ES-I3 (cell line): Measurements from ENCODE around the gene SHLD1.
"Not testable (repeated sequence)": the region's sequence is repeated elsewhere in the genome, so short reads cannot be mapped to it uniquely, and the experiment has no call there.

Experiments
- H3K36me3 ChIP-seq: 2 replicates; pipeline ENCODE4 v1.6.1; 2013; ENCODE audit warnings: mild to moderate bottlenecking, low read length, control low read depth, moderate library complexity; ENCODE audit not compliant: insufficient read depth
- H3K4me1 ChIP-seq: 2 replicates; pipeline ENCODE4 v1.6.1; 2013; ENCODE audit warnings: mild to moderate bottlenecking, control low read depth, low read length; ENCODE audit not compliant: insufficient read depth
- H3K9ac ChIP-seq: 2 replicates; pipeline ENCODE4 v1.6.1; 2013; ENCODE audit warnings: low read depth, mild to moderate bottlenecking, low read length, moderate library complexity
- H3K9me3 ChIP-seq: 2 replicates; pipeline ENCODE4 v1.6.1; 2013; ENCODE audit warnings: mild to moderate bottlenecking, low read length, moderate library complexity; ENCODE audit not compliant: control insufficient read depth, insufficient read depth

The SHLD1 gene

DNA sequence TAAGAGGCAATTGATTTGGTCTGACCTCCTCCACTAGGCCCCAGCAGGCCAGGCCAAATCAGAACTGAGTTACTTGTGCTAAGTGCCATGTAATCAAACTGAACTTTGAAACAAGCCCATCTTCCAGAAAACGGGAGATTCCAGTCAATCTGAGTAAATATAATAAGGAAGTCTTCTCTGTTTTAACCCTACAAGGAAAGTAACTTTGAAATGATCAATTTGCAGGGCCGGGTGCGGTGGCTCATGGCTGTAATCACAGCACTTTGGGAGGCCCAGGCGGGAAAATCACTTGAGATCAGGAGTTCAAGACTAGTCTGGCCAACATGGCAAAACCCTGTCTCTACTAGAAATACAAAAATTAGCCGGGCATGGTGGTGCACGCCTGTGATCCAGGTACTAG is 2.0 kb upstream of the SHLD1 start:
- H3K4me1 ChIP-seq: no peaks in the 10 kb centered on the region
- no peaks in the 10 kb centered on the region for H3K9me3 ChIP-seq
- no peak overlapping the region for H3K9ac ChIP-seq
- no peaks in the 10 kb centered on the region for H3K36me3 ChIP-seq

DNA sequence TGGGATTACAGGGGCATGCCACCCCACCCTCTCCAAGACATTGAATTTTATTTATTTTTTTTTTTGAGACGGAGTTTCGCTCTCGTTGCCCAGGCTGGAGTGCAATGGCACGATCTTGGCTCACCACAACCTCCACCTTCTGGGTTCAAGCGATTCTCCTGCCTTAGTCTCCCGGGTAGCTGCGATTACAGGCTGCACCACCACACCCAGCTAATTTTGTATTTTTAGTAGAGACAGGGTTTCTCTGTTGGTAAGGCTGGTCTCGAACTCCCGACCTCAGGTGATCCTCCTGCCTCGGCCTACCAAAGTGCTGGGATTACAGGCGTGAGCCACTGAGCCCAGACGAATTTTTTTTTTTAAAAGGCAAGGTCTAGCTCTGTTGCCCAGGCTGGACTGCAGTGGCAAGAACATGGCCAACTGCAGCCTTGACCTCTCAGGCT is 669 bp upstream of the SHLD1 start:
- not testable (repeated sequence) for H3K9ac ChIP-seq, H3K4me1 ChIP-seq, H3K9me3 ChIP-seq, H3K36me3 ChIP-seq

DNA sequence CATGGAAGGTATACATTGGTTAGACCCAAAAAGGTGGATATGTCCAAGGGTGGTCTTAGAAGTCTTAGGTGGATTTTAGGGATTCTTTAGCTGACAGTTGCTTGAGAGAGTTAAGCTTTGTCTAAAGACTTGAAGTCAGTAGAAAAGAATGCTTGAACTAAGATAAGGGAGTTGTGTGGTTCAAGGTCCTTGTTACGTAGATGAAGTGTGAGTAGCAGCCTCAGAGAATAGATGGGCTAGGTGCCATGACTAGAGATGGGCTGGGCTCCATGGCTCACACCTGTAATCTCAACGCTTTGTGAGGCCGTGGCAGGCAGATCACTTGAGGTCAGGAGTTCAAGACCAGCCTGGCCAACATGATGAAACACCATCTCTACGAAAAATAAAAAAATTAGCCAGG is 1.7 kb downstream of the SHLD1 start:
- Histone ChIP-seq H3K9me3 (no peaks in the 10 kb centered on the region), H3K36me3 (no peaks in the 10 kb centered on the region), H3K9ac (no peak overlapping the region), H3K4me1 (no peaks in the 10 kb centered on the region)

DNA sequence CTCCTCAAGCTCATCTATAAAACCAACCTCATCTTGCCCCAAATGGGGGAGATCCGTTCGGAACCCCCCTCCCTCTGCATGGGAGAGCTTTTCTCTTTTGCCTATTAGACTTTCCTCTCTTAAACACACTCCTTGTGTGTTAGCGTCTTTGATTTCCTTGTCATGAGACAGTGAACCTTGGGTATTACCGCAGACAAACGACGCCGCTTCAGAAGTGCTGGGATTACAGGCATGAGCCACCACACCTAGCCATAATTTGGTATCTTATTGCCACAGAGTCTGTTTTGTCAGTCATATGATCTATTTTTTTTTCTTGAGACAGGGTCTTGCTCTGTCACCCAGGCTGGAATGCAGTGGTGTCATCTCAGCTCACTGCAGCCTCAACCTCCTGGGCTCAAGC is 3.6 kb downstream of the SHLD1 start:
- Histone ChIP-seq H3K4me1 (0 out of 2 replicates have a peak, but pooled peaks cover 4% of the 10 kb centered on the region), H3K9ac (no peak overlapping the region), H3K36me3 (no peaks in the 10 kb centered on the region), H3K9me3 (no peaks in the 10 kb centered on the region)

DNA sequence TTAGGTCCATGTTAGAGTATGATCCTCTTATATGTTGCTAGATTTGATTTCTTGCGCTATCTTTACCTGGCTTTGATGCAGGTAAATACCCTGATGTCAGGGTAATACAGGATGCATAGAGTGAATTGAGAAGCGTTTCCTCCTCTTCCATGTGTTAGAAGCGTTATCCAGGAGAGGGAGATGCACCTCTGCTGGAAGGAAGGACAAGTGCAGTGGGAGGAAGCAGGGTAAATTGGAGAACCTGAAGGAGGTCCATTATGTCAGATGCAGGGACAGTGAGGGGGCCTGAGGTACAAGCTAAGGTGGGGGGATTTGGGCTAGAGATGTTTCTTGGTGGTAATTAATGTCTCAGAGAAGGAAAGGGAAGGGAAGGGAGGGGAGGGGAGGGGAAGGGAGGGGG is 7.7 kb downstream of the SHLD1 start:
- no peaks in the 10 kb centered on the region for H3K9me3 ChIP-seq
- H3K4me1 ChIP-seq: 0 out of 2 replicates have a peak, but pooled peaks cover 4% of the 10 kb centered on the region
- H3K36me3 ChIP-seq: no peaks in the 10 kb centered on the region
- H3K9ac ChIP-seq: no peak overlapping the region

DNA sequence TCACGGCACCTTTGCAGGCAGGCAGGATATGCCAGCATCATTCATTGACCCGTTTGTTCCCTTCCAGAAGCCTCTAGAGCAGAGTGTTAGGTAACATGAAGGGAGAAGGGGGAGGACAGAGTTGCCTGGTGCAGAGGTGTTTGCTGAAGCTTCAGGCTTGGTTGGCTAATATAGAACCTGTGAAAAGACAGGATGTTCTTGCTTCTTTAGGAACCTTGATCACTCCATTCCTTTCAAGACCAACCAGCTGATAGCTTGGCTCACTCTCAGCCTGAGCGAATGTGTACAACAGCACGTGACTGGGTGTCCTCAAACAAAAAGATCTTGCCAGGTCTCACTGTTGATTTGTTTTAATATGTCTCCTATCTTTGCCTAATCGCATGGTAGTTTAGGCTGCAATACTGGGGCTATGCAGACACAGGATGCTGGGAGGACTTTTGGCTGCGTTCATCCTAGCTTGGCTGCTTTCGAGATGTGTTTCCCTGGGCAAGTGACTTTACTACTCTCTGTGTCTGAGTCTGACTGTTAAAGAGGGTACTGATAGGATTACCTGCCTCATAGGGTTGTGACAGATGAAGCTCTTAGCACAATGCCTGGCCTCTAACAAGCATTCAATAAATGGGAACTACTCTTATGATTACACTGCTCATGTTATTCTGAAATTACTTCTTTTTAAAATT is 16.0 kb downstream of the SHLD1 start:
- no peaks in the 10 kb centered on the region for H3K36me3 ChIP-seq
- H3K9ac ChIP-seq: no peak overlapping the region
- no peaks in the 10 kb centered on the region for H3K9me3 ChIP-seq
- H3K4me1 ChIP-seq: peaks cover 5% of the 10 kb centered on the region; the same call in 1 of the 2 replicates

DNA sequence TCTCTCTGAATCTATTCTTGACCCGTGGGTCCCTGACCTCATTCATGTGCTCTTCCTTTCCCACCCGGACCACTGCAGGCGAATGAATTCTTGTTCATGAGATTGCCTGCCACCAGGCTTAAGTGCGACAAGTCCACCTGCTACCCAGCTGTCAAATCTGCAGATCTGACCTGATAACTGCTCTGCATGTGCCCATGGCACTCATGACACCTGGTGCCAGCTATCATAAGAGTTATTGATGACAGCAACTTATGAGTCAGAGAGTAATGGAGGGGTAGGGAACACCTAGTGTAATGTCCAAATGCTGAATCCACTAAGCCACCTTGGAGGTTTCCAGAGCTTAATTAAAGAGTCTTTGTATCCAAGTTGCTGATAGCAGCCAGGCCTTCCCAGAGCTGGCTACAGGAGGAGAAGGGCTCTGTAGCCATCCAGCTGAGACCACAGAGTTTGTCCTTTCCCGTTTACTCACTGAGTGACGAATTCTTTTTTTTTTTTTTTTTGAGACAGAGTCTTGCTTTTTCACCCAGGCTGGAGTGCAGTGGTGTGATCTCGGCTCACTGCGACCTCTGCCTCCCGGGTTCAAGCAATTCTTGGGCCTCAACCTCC is 17.4 kb downstream of the SHLD1 start:
- H3K9ac ChIP-seq: no peak overlapping the region
- H3K36me3 ChIP-seq: no peaks in the 10 kb centered on the region
- no peaks in the 10 kb centered on the region for H3K9me3 ChIP-seq
- peaks cover 5% of the 10 kb centered on the region; the same call in 1 of the 2 replicates for H3K4me1 ChIP-seq

DNA sequence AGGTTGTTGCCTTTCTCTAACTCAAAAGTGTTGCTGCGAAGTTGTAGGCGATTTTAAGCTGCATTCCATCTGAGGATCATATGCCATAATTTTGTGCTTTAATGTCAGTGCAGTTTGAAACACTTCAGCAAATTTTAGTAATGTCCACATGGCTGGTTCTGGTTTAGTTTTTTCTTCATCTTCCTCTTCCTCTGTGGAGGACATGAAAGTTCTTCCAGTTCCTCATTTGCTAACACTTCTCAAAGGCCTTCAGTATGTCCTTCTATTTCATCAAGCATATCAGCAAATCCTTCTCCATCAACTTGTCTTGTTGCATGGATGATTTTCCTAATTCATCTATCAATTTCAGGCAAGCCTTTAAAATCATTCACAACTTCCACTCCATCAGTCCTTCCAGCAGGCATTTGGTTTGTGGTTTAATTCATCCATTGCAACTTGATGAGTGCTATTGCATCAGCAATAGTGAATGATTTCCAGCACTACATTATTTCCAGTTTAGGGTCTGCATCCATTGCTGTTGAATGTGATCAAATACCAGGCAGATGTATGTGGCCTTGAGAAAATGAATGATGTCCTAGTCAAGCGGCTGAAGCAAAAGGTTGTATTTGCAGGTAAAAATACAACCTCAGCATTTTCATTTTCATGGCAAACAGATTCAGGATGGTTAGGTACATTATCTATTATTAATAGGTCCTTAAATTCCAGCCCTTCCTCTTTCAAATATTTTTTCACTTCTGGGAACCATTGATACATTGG is 20.2 kb downstream of the SHLD1 start:
- no peaks in the 10 kb centered on the region for H3K36me3 ChIP-seq
- H3K9ac ChIP-seq: no peak overlapping the region
- no peaks in the 10 kb centered on the region for H3K9me3 ChIP-seq
- H3K4me1 ChIP-seq: no peaks in the 10 kb centered on the region

DNA sequence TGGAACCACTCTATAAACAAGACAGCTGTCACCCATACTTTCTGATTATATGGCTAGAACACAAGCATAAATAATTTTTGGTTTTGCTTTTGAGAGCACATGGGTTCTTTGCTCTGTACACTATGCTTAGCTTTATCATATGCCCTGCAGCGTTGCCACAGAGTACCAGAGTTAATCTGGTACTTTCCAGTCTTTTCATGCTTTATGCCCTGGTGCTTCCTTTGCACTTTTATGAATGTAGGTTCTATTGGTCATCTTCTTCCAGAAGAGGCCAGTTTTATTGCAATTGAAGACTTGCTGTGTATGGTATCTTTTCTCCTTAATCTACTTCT is 20.8 kb downstream of the SHLD1 start:
- H3K4me1 ChIP-seq: no peaks in the 10 kb centered on the region
- no peaks in the 10 kb centered on the region for H3K36me3 ChIP-seq
- H3K9me3 ChIP-seq: no peaks in the 10 kb centered on the region
- no peak overlapping the region for H3K9ac ChIP-seq

DNA sequence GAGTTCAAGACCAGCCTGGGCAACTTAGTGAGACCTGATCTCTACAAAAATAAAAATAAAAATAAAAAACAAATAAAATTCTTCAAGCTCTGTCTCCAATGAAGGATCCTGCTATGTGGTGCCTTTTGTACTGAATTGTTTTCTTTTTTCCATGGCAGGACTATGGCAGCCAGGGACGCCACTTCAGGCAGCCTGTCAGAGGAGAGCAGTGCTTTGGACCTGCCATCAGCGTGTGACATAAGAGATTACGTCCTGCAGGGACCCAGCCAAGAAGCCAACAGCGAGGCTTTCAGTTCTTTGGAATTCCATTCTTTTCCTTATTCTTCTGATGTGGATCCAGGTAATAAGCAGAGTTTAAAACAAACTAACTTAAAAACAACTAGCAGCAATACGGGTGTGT is 22.5 kb downstream of the SHLD1 start:
- no peaks in the 10 kb centered on the region for H3K36me3 ChIP-seq
- no peaks in the 10 kb centered on the region for H3K9me3 ChIP-seq
- H3K9ac ChIP-seq: no peak overlapping the region
- no peaks in the 10 kb centered on the region for H3K4me1 ChIP-seq

DNA sequence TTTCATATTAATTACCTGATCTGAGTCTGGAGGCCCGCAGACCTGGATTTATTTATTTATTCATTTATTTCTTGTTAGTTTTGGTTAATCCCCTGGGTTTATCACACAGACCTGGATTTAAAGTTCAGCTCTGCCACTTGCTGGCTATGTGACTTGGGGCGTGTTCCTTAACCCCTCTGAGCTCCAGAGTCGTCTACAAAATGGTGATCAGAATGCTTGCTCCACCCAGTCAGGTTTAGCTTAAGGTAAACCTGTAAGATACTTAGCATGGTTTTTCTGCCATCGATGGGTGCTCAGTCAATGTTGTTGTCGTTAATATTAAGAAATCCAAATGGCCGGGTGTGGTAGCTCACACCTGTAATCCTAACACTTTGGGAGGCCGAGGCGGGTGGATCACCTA is 23.4 kb downstream of the SHLD1 start:
- no peaks in the 10 kb centered on the region for H3K4me1 ChIP-seq
- no peaks in the 10 kb centered on the region for H3K36me3 ChIP-seq
- H3K9ac ChIP-seq: no peak overlapping the region
- H3K9me3 ChIP-seq: no peaks in the 10 kb centered on the region

DNA sequence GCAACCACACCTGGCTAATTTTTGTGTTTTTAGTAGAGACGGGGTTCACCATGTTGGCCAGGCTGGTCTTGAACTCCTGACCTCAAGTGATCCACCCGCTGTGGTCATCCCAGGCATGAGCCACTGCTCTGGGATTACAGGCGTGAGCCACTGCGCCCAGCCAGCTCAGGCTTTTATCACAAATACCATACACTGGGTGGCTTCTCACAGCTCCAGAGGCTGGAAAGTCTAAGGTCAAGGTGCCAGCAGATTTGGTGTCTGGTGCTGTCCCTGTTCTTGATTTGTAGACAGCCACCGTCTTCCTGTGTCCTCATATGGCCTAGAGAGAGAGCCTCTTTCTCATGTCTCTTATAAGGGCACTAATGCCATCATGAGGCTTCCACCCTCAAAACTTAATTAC is 25.9 kb downstream of the SHLD1 start:
- H3K9ac ChIP-seq: no peak overlapping the region
- H3K4me1 ChIP-seq: no peaks in the 10 kb centered on the region
- no peaks in the 10 kb centered on the region for H3K9me3 ChIP-seq
- no peaks in the 10 kb centered on the region for H3K36me3 ChIP-seq

DNA sequence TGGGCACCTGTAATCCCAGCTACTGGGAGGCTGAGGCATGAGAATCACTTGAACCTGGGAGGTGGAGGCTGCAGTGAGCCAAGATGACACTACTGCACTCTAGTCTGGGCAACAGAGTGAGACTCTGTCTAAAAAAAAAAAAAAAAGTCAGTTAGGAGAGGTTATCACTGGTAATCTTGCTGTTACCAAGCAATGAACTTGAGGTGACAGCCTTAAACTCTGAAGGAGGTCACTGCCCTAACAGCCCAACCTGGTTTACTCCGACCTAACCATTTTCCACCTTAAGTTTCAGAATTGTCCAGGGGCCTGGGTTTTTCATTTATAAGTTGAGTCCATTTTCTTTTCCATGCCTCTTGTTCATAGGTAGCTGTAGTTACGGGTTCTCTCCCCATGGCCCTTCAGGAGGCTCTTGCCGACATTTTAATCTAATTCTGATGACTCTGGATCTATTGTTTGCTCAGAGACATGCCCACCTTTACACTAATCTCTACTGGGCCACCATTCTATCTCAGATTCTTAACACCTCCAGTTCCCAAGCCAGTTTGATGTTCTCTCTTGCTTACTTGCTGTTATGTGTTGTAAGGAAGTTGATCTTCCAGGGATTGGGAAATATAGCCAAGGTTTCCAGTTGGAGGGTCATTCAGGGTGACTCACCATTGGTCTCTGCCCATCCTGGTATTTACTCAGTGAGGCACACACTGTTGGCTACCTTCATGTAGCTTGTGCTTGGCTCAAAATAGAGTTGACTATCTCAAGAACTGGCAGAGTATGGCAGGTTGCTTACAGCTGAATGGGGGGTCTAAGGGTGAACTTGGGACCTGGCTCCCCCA is 29.1 kb downstream of the SHLD1 start:
- Histone ChIP-seq H3K36me3 (no peaks in the 10 kb centered on the region), H3K9ac (no peak overlapping the region), H3K4me1 (no peaks in the 10 kb centered on the region), H3K9me3 (no peaks in the 10 kb centered on the region)

DNA sequence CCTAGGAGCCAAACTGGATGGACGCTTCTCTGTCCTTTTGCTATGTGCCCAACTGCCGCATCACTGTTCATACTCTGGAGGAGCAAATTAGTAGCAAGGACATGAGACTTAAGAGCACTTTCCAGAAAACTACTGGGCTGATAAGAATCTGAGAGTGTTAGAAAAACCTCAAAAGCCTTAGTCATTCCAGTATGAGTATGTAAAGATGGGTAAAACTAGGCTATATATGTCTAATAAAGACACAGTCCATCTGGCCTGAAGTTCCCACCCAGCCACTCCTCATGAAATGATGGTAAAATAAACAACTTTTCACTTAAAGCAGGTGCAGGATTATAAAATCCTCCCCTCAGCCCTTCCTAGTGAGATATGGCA is 30.6 kb downstream of the SHLD1 start:
- Histone ChIP-seq H3K4me1 (no peaks in the 10 kb centered on the region), H3K36me3 (no peaks in the 10 kb centered on the region), H3K9me3 (no peaks in the 10 kb centered on the region)

More for the DNA sequence above, 30.6 kb downstream of the SHLD1 start:
- H3K9ac ChIP-seq: no peak overlapping the region
